Karpas-422 (cell line): ENCODE measurements around the gene SLC5A1. TPM values are rescaled to one million over a fixed set of nuclear protein-coding genes. Genes with fewer than 3 reads are reported as not detected.

Experiments used
- DNase-seq: peaks from one replicate; pipeline ENCODE4 v3.0.0-alpha.2; 2015
- H2AFZ ChIP-seq: fragments of 200-600 bp; sonication (generic); 2 replicates; pipeline ENCODE4 v1.6.1; 2014; ENCODE audit warnings: antibody characterized with exemption, low read length, mixed read lengths
- H3K27ac ChIP-seq: fragments of 200-600 bp; sonication (generic); 2 replicates; pipeline ENCODE4 v1.5.1; 2014; ENCODE audit warnings: mild to moderate bottlenecking, low read length, moderate library complexity
- H3K27me3 ChIP-seq: fragments of 200-600 bp; sonication (generic); 2 replicates; pipeline ENCODE4 v1.6.1; 2014; ENCODE audit warnings: low read length, mixed read lengths
- H3K36me3 ChIP-seq: fragments of 200-600 bp; sonication (generic); 2 replicates; pipeline ENCODE4 v1.6.1; 2014; ENCODE audit warnings: low read length, mixed read lengths; ENCODE audit not compliant: insufficient read depth
- H3K4me1 ChIP-seq: fragments of 200-600 bp; sonication (generic); 2 replicates; pipeline ENCODE4 v1.6.1; 2014; ENCODE audit warnings: mild to moderate bottlenecking, low read length, mixed read lengths
- H3K4me2 ChIP-seq: fragments of 200-600 bp; sonication (generic); 2 replicates; pipeline ENCODE4 v1.6.1; 2014; ENCODE audit warnings: low read length, low read depth, mild to moderate bottlenecking; ENCODE audit not compliant: poor library complexity, severe bottlenecking
- H3K4me3 ChIP-seq: fragments of 200-600 bp; sonication (generic); 2 replicates; pipeline ENCODE4 v1.5.1; 2014; ENCODE audit warnings: mild to moderate bottlenecking, antibody characterized with exemption, low read length, mixed read lengths
- H3K79me2 ChIP-seq: fragments of 200-600 bp; sonication (generic); 2 replicates; pipeline ENCODE4 v1.6.1; 2014; ENCODE audit warnings: mild to moderate bottlenecking, low read length, mixed read lengths
- H3K9ac ChIP-seq: fragments of 200-600 bp; sonication (generic); 2 replicates; pipeline ENCODE4 v1.6.0; 2014; ENCODE audit warnings: low read length
- H3K9me2 ChIP-seq: fragments of 200-600 bp; sonication (generic), shearing (Covaris generic); replicated peaks from 2 replicates; pipeline ENCODE4 v1.6.0; 2014; ENCODE audit warnings: mild to moderate bottlenecking, low read length, moderate library complexity; ENCODE audit not compliant: insufficient read depth
- H3K9me3 ChIP-seq: fragments of 300-700, 200-600 bp; sonication (generic); 2 replicates; pipeline ENCODE4 v1.6.1; 2014; ENCODE audit warnings: low read length, mixed read lengths
- H4K20me1 ChIP-seq: fragments of 200-600 bp; sonication (generic); 2 replicates; pipeline ENCODE4 v1.6.1; 2014; ENCODE audit warnings: mild to moderate bottlenecking, antibody characterized with exemption, low read length, low read depth; ENCODE audit not compliant: insufficient read depth
- total RNA-seq: library from RNA; depleted of rRNA; stranded (reverse); fragments of >200 nt; shearing (Covaris generic); gene quantifications from 2 replicates; pipeline ENCODE4 v1.2.3, GENCODE V29; 2014; ENCODE audit warnings: low replicate concordance

The SLC5A1 gene
- total RNA-seq, 1 experiment from 2014 or later, result not detected

- H4K20me1 ChIP-seq, result no peaks in the 10 kb centered on the region; the same call in 1 of the 2 replicates
- H3K9me3 ChIP-seq, result no peaks in the 10 kb centered on the region
- H3K9ac ChIP-seq, result no peak overlapping the region
- no peak overlapping the region for H3K4me2 ChIP-seq
- no peaks in the 10 kb centered on the region for H3K27me3 ChIP-seq
- H3K4me3 ChIP-seq, result no peak overlapping the region
- H3K36me3 ChIP-seq, result no peaks in the 10 kb centered on the region
- no peak overlapping the region for H3K27ac ChIP-seq
- H3K4me1 ChIP-seq, result no peaks in the 10 kb centered on the region
- H3K9me2 ChIP-seq, result no peaks in the 10 kb centered on the region
- no peak overlapping the region for H2AFZ ChIP-seq
- DNase-seq, result no peak
- H3K79me2 ChIP-seq, result no peaks in the 10 kb centered on the region
Observed at GRCh38 chr22:32037236-32037635, 5.8 kb upstream of the SLC5A1 start.

- H2AFZ ChIP-seq, result no peak overlapping the region
- H3K9ac ChIP-seq, result no peak overlapping the region
- H4K20me1 ChIP-seq, result no peaks in the 10 kb centered on the region
- H3K9me3 ChIP-seq, result no peaks in the 10 kb centered on the region
- H3K9me2 ChIP-seq, result no peaks in the 10 kb centered on the region
- no peak for DNase-seq
- H3K27me3 ChIP-seq, result no peaks in the 10 kb centered on the region
- no peaks in the 10 kb centered on the region for H3K36me3 ChIP-seq
- no peaks in the 10 kb centered on the region for H3K4me1 ChIP-seq
- no peak overlapping the region for H3K27ac ChIP-seq
- no peaks in the 10 kb centered on the region for H3K79me2 ChIP-seq
- H3K4me3 ChIP-seq, result no peak overlapping the region
- H3K4me2 ChIP-seq, result no peak overlapping the region
Observed at GRCh38 chr22:32040324-32040904, 2.6 kb upstream of the SLC5A1 start.

- Histone ChIP-seq H3K4me3 (no peak overlapping the region), H3K79me2 (no peaks in the 10 kb centered on the region), H2AFZ (no peak overlapping the region), H3K27ac (no peak overlapping the region), H3K9ac (no peak overlapping the region), H4K20me1 (no peaks in the 10 kb centered on the region), H3K9me3 (no peaks in the 10 kb centered on the region), H3K27me3 (no peaks in the 10 kb centered on the region), H3K4me1 (no peaks in the 10 kb centered on the region), H3K36me3 (no peaks in the 10 kb centered on the region), H3K9me2 (no peaks in the 10 kb centered on the region), H3K4me2 (no peak overlapping the region)
- DNase-seq, result no peak
Observed at GRCh38 chr22:32043391-32043790, 330 bp downstream of the SLC5A1 start.

- no peaks in the 10 kb centered on the region for H3K9me3 ChIP-seq
- no peaks in the 10 kb centered on the region for H3K36me3 ChIP-seq
- no peaks in the 10 kb centered on the region for H3K4me1 ChIP-seq
- H3K9ac ChIP-seq, result no peak overlapping the region
- no peaks in the 10 kb centered on the region for H3K27me3 ChIP-seq
- H3K79me2 ChIP-seq, result no peaks in the 10 kb centered on the region
- H3K9me2 ChIP-seq, result no peaks in the 10 kb centered on the region
- H3K4me2 ChIP-seq, result no peak overlapping the region
- DNase-seq, result no peak
- H3K27ac ChIP-seq, result no peak overlapping the region
- H3K4me3 ChIP-seq, result no peak overlapping the region
- no peaks in the 10 kb centered on the region for H4K20me1 ChIP-seq
- no peak overlapping the region for H2AFZ ChIP-seq
Observed at GRCh38 chr22:32044477-32044876, 1.4 kb downstream of the SLC5A1 start.

DNA sequence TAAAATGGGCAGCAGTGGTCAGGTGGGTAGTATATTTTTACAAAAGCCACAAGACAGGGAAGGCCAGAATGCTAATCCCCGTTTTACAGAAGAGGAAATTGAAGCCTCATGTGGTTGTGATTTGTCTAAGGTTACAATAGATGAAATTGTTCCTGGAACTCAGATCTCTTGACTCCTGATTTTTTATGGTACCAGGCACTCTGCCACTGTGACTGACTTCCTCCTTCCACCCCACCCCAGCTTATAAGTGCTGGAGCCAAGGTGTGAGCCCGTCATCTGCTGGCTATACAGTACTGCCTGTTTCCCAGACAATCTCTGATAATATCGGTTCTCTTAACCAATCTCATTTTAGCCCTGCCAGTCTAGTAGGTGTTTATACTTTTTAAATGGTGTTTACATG is 1.9 kb downstream of the SLC5A1 start:
- Histone ChIP-seq H3K4me3 (no peak overlapping the region), H3K4me2 (no peak overlapping the region), H3K36me3 (no peaks in the 10 kb centered on the region), H3K9me3 (no peaks in the 10 kb centered on the region), H3K9me2 (no peaks in the 10 kb centered on the region), H2AFZ (no peak overlapping the region), H3K79me2 (no peaks in the 10 kb centered on the region), H3K4me1 (no peaks in the 10 kb centered on the region), H3K27me3 (no peaks in the 10 kb centered on the region), H4K20me1 (no peaks in the 10 kb centered on the region), H3K9ac (no peak overlapping the region), H3K27ac (no peak overlapping the region)
- DNase-seq, result no peak

DNA sequence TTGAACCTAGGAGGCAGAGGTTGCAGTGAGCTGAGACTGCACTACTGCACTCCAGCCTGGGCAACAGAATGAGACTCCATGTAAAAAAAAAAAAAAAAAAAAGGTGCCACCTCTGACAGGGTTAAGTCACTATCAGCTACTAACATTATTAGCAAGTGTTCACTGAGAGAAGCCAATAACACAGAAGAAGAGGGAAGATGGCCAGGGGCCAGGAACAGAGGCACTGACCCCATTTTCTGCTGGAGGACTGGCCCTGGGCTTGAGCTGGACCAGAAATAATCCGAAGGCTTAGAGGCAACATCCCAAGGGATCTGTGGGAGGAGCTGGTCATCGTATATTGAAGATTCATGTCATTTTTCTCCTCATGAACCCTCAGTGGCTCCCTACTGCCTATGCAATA is 5.0 kb downstream of the SLC5A1 start:
- H3K9me3 ChIP-seq, result no peaks in the 10 kb centered on the region
- H3K36me3 ChIP-seq, result no peaks in the 10 kb centered on the region
- no peaks in the 10 kb centered on the region for H4K20me1 ChIP-seq
- H3K4me2 ChIP-seq, result no peak overlapping the region
- no peaks in the 10 kb centered on the region for H3K4me1 ChIP-seq
- H3K27ac ChIP-seq, result no peak overlapping the region
- no peak for DNase-seq
- no peak overlapping the region for H2AFZ ChIP-seq
- no peaks in the 10 kb centered on the region for H3K9me2 ChIP-seq
- H3K9ac ChIP-seq, result no peak overlapping the region
- no peaks in the 10 kb centered on the region for H3K27me3 ChIP-seq
- no peak overlapping the region for H3K4me3 ChIP-seq
- no peaks in the 10 kb centered on the region for H3K79me2 ChIP-seq

DNA sequence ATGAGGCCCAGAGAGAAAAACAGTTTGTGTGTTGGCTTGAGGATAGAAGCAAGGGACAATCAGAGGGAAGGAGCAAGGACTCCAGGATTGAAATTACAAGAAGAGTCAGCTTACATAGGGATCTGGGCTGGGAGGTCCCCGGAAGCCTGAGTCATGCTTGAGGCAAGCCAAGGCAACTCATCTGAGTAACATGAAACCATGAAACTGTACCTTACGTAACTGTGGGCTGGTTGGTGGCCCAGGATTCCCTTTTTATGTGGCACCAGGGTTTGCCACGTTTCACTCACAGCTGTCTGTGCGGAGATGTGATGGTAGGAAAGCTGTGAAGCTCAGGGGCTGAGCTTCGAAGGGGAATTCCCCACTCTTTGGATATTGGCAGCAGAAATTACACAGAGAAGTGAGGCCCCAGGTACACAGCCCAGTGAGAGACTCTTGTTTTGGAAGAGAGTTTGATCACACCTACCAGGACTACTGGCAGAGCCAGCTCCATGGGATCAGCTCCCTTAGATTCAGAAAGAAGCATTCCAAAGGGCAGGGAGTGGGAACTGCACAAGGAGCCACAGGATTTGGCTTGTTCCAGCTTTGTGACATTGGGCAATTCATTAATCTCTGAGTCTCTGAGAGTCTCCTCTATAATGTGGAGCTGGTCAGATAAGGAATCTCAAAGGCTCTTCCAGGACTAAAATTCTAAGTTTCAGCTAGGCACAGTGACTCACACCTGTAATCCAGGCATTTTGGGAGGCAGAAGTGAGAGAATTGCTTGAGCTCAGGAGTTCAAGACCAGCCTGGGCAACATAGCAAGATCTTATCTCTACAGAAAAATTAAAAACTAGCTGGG is 7.8 kb downstream of the SLC5A1 start:
- no peak overlapping the region for H3K27ac ChIP-seq
- no peak overlapping the region for H3K4me2 ChIP-seq
- H3K4me3 ChIP-seq, result no peak overlapping the region
- no peak overlapping the region for H3K9ac ChIP-seq
- H3K79me2 ChIP-seq, result no peaks in the 10 kb centered on the region
- no peak for DNase-seq
- no peaks in the 10 kb centered on the region for H3K9me2 ChIP-seq
- H3K4me1 ChIP-seq, result no peaks in the 10 kb centered on the region
- no peaks in the 10 kb centered on the region for H3K36me3 ChIP-seq
- no peak overlapping the region for H2AFZ ChIP-seq
- no peaks in the 10 kb centered on the region for H4K20me1 ChIP-seq
- no peaks in the 10 kb centered on the region for H3K27me3 ChIP-seq
- no peaks in the 10 kb centered on the region for H3K9me3 ChIP-seq

DNA sequence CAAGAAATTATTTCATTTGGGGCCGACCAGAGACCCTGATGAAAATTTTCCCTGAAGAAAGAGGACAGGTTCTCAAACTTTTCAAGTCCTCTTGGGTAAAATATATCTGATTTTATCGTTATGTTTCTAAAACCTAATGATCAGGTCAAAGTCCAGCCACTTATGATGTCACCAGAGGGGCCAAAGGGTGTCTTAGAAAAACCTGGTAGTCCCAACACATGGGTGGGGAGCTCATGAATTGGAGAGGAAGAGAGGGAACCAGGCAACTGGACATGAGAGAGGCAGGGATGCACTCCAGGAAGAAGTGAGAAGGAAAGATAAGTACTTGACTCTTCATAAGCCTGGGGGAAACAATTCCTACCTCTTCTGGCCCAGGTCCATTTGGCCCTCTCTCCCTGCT is 9.2 kb downstream of the SLC5A1 start:
- H3K9ac ChIP-seq, result no peak overlapping the region
- no peak overlapping the region for H3K27ac ChIP-seq
- H3K79me2 ChIP-seq, result no peaks in the 10 kb centered on the region
- no peaks in the 10 kb centered on the region for H3K9me2 ChIP-seq
- H3K9me3 ChIP-seq, result no peaks in the 10 kb centered on the region
- no peaks in the 10 kb centered on the region for H3K4me1 ChIP-seq
- H3K27me3 ChIP-seq, result no peaks in the 10 kb centered on the region
- H3K36me3 ChIP-seq, result no peaks in the 10 kb centered on the region
- no peaks in the 10 kb centered on the region for H4K20me1 ChIP-seq
- no peak overlapping the region for H2AFZ ChIP-seq
- no peak overlapping the region for H3K4me2 ChIP-seq
- DNase-seq, result no peak
- H3K4me3 ChIP-seq, result no peak overlapping the region
